ENCODE data around the gene KCND3.
"Not testable (repeated sequence)": the region's sequence is repeated elsewhere in the genome, so short reads cannot be mapped to it uniquely, and the experiment has no call there.

The KCND3 gene

GRCh38 chr1:111813440-111814304 lies 175.8 kb downstream of the KCND3 start:
- no peaks in the 10 kb centered on the region for H3K27me3 Mint-ChIP-seq
- no peaks in the 10 kb centered on the region for H3K4me1 Mint-ChIP-seq (ENCODE audit: low read depth)
- DNase-seq: no peak
- H3K4me3 Mint-ChIP-seq: no peak overlapping the region
- no peaks in the 10 kb centered on the region for H3K36me3 Mint-ChIP-seq (ENCODE audit: low read depth)
- H3K27ac Mint-ChIP-seq: no peak overlapping the region
- no peaks in the 10 kb centered on the region for H3K9me3 Mint-ChIP-seq

- Mint-ChIP-seq H3K9me3 (no peaks in the 10 kb centered on the region), H3K4me1 (ENCODE audit: low read depth) (no peaks in the 10 kb centered on the region), H3K27me3 (no peaks in the 10 kb centered on the region), H3K27ac (no peak overlapping the region), H3K36me3 (ENCODE audit: low read depth) (no peaks in the 10 kb centered on the region), H3K4me3 (no peak overlapping the region)
- DNase-seq: no peak
Measured at GRCh38 chr1:111812306-111812705, 177.2 kb downstream of the KCND3 start.

GRCh38 chr1:111811891-111812290 lies 177.6 kb downstream of the KCND3 start:
- no peak for DNase-seq
- H3K36me3 Mint-ChIP-seq (ENCODE audit: low read depth): no peaks in the 10 kb centered on the region
- no peaks in the 10 kb centered on the region for H3K4me1 Mint-ChIP-seq (ENCODE audit: low read depth)
- no peak overlapping the region for H3K4me3 Mint-ChIP-seq
- no peaks in the 10 kb centered on the region for H3K27me3 Mint-ChIP-seq
- H3K9me3 Mint-ChIP-seq: no peaks in the 10 kb centered on the region
- no peak overlapping the region for H3K27ac Mint-ChIP-seq

GRCh38 chr1:111805251-111805650 lies 184.2 kb downstream of the KCND3 start:
- no peaks in the 10 kb centered on the region for H3K4me1 Mint-ChIP-seq (ENCODE audit: low read depth)
- no peaks in the 10 kb centered on the region for H3K27me3 Mint-ChIP-seq
- H3K27ac Mint-ChIP-seq: no peak overlapping the region
- H3K4me3 Mint-ChIP-seq: no peak overlapping the region
- H3K36me3 Mint-ChIP-seq (ENCODE audit: low read depth): no peaks in the 10 kb centered on the region
- no peaks in the 10 kb centered on the region for H3K9me3 Mint-ChIP-seq
- DNase-seq: no peak

GRCh38 chr1:111804776-111805175 lies 184.7 kb downstream of the KCND3 start:
- Mint-ChIP-seq H3K9me3 (no peaks in the 10 kb centered on the region), H3K36me3 (ENCODE audit: low read depth) (no peaks in the 10 kb centered on the region), H3K27me3 (no peaks in the 10 kb centered on the region), H3K4me3 (no peak overlapping the region), H3K4me1 (ENCODE audit: low read depth) (no peaks in the 10 kb centered on the region), H3K27ac (no peak overlapping the region)
- no peak for DNase-seq

- DNase-seq: no peak
- Mint-ChIP-seq H3K4me1 (ENCODE audit: low read depth) (no peaks in the 10 kb centered on the region), H3K27me3 (no peaks in the 10 kb centered on the region), H3K4me3 (no peak overlapping the region), H3K36me3 (ENCODE audit: low read depth) (no peaks in the 10 kb centered on the region), H3K27ac (no peak overlapping the region), H3K9me3 (no peaks in the 10 kb centered on the region)
Measured at GRCh38 chr1:111803951-111804350, 185.5 kb downstream of the KCND3 start.

GRCh38 chr1:111802984-111803383 lies 186.5 kb downstream of the KCND3 start:
- DNase-seq: no peak
- no peaks in the 10 kb centered on the region for H3K36me3 Mint-ChIP-seq (ENCODE audit: low read depth)
- H3K9me3 Mint-ChIP-seq: no peaks in the 10 kb centered on the region
- H3K4me1 Mint-ChIP-seq (ENCODE audit: low read depth): no peaks in the 10 kb centered on the region
- no peak overlapping the region for H3K27ac Mint-ChIP-seq
- H3K4me3 Mint-ChIP-seq: no peak overlapping the region
- H3K27me3 Mint-ChIP-seq: no peaks in the 10 kb centered on the region

GRCh38 chr1:111802110-111802509 lies 187.4 kb downstream of the KCND3 start:
- Mint-ChIP-seq H3K4me3 (no peak overlapping the region), H3K27ac (no peak overlapping the region), H3K4me1 (ENCODE audit: low read depth) (no peaks in the 10 kb centered on the region), H3K27me3 (no peaks in the 10 kb centered on the region), H3K36me3 (ENCODE audit: low read depth) (no peaks in the 10 kb centered on the region), H3K9me3 (no peaks in the 10 kb centered on the region)
- no peak for DNase-seq

GRCh38 chr1:111801071-111801850 lies 188.2 kb downstream of the KCND3 start:
- Mint-ChIP-seq H3K27me3 (no peaks in the 10 kb centered on the region), H3K36me3 (ENCODE audit: low read depth) (no peaks in the 10 kb centered on the region), H3K4me3 (no peak overlapping the region), H3K4me1 (ENCODE audit: low read depth) (no peaks in the 10 kb centered on the region), H3K27ac (no peak overlapping the region), H3K9me3 (no peaks in the 10 kb centered on the region)
- DNase-seq: no peak

- not testable (repeated sequence) for H3K4me1 Mint-ChIP-seq (ENCODE audit: low read depth); H3K27ac Mint-ChIP-seq; H3K36me3 Mint-ChIP-seq (ENCODE audit: low read depth); DNase-seq; H3K9me3 Mint-ChIP-seq; H3K4me3 Mint-ChIP-seq; H3K27me3 Mint-ChIP-seq
Measured at GRCh38 chr1:111799722-111800121, 189.7 kb downstream of the KCND3 start.

- Mint-ChIP-seq H3K9me3 (no peaks in the 10 kb centered on the region), H3K27me3 (peaks cover 11% of the 10 kb centered on the region), H3K27ac (no peak overlapping the region), H3K36me3 (ENCODE audit: low read depth) (no peaks in the 10 kb centered on the region), H3K4me3 (no peak overlapping the region), H3K4me1 (ENCODE audit: low read depth) (no peaks in the 10 kb centered on the region)
- DNase-seq: no peak
Measured at GRCh38 chr1:111798580-111798979, 190.9 kb downstream of the KCND3 start.

- H3K27me3 Mint-ChIP-seq: peaks cover 30% of the 10 kb centered on the region
- no peak overlapping the region for H3K4me3 Mint-ChIP-seq
- H3K9me3 Mint-ChIP-seq: no peaks in the 10 kb centered on the region
- no peak overlapping the region for H3K27ac Mint-ChIP-seq
- no peak for DNase-seq
- no peaks in the 10 kb centered on the region for H3K4me1 Mint-ChIP-seq (ENCODE audit: low read depth)
- H3K36me3 Mint-ChIP-seq (ENCODE audit: low read depth): no peaks in the 10 kb centered on the region
Measured at GRCh38 chr1:111795401-111795800, 194.1 kb downstream of the KCND3 start.

- no peak overlapping the region for H3K4me3 Mint-ChIP-seq
- H3K27ac Mint-ChIP-seq: no peak overlapping the region
- no peak for DNase-seq
- H3K27me3 Mint-ChIP-seq: peaks cover 30% of the 10 kb centered on the region
- H3K36me3 Mint-ChIP-seq (ENCODE audit: low read depth): no peaks in the 10 kb centered on the region
- no peaks in the 10 kb centered on the region for H3K4me1 Mint-ChIP-seq (ENCODE audit: low read depth)
- no peaks in the 10 kb centered on the region for H3K9me3 Mint-ChIP-seq
Measured at GRCh38 chr1:111793923-111794322, 195.5 kb downstream of the KCND3 start.

GRCh38 chr1:111792249-111792648 lies 197.2 kb downstream of the KCND3 start:
- no peak overlapping the region for H3K4me3 Mint-ChIP-seq
- no peaks in the 10 kb centered on the region for H3K4me1 Mint-ChIP-seq (ENCODE audit: low read depth)
- no peak for DNase-seq
- peaks cover 30% of the 10 kb centered on the region for H3K27me3 Mint-ChIP-seq
- no peaks in the 10 kb centered on the region for H3K36me3 Mint-ChIP-seq (ENCODE audit: low read depth)
- H3K27ac Mint-ChIP-seq: no peak overlapping the region
- no peaks in the 10 kb centered on the region for H3K9me3 Mint-ChIP-seq

GRCh38 chr1:111791776-111792175 lies 197.7 kb downstream of the KCND3 start:
- H3K27ac Mint-ChIP-seq: no peak overlapping the region
- peaks cover 30% of the 10 kb centered on the region for H3K27me3 Mint-ChIP-seq
- no peak overlapping the region for H3K4me3 Mint-ChIP-seq
- no peak for DNase-seq
- H3K36me3 Mint-ChIP-seq (ENCODE audit: low read depth): no peaks in the 10 kb centered on the region
- no peaks in the 10 kb centered on the region for H3K9me3 Mint-ChIP-seq
- no peaks in the 10 kb centered on the region for H3K4me1 Mint-ChIP-seq (ENCODE audit: low read depth)

All from activated T-cell treated with anti-CD3 and anti-CD28 coated beads, Interleukin-2, amount 50 U/mL, for 24 hours (primary cell).